Stimulated activated CD4-positive, alpha-beta T cell treated with anti-CD3 and anti-CD28 coated beads, TNF-alpha, amount 100 ng/mL, for 48 hours (primary cell): ENCODE measurements around the gene CDH3.

ENCODE experiments used
- DNase-seq, 3 donors: peaks; one replicate each; pipeline ENCODE4 v3.0.0-alpha.2; 2020; ENCODE audit warnings: low read depth in 3 of 3

Gene CDH3

GRCh38 chr16:68644715-68645493 is at the start of gene CDH3:
CDH3 (plus strand) TSS chr16:68645310; CDS start chr16:68645380, 70 bp downstream.
- peak in 1 of 3 donors; percentile 3 for DNase-seq

GRCh38 chr16:68596266-68596665 is 48.8 kb upstream of the CDH3 start:
- DNase-seq = no peak

GRCh38 chr16:68599586-68599985 is 45.5 kb upstream of the CDH3 start:
- DNase-seq = no peak

GRCh38 chr16:68605746-68606145 is 39.4 kb upstream of the CDH3 start:
- DNase-seq = no peak

- DNase-seq = no peak
Observed at GRCh38 chr16:68607443-68607842, 37.7 kb upstream of the CDH3 start.

GRCh38 chr16:68608330-68608729 is 36.8 kb upstream of the CDH3 start:
- DNase-seq = no peak

GRCh38 chr16:68612996-68613395 is 32.1 kb upstream of the CDH3 start:
- no peak for DNase-seq

- no peak for DNase-seq
Observed at GRCh38 chr16:68617734-68618133, 27.4 kb upstream of the CDH3 start.

- no peak for DNase-seq
Observed at GRCh38 chr16:68626557-68626956, 18.6 kb upstream of the CDH3 start.

GRCh38 chr16:68627951-68628425 is 17.1 kb upstream of the CDH3 start:
- DNase-seq = no peak

- DNase-seq = no peak
Observed at GRCh38 chr16:68629351-68629910, 15.7 kb upstream of the CDH3 start.

GRCh38 chr16:68636064-68636560 is 9.0 kb upstream of the CDH3 start:
- no peak for DNase-seq

- no peak for DNase-seq
Observed at GRCh38 chr16:68636818-68637217, 8.3 kb upstream of the CDH3 start.

GRCh38 chr16:68640972-68641371 is 4.1 kb upstream of the CDH3 start:
- no peak for DNase-seq

GRCh38 chr16:68642047-68642435 is 3.1 kb upstream of the CDH3 start:
- DNase-seq = no peak

GRCh38 chr16:68642436-68643101 is 2.5 kb upstream of the CDH3 start:
- no peak for DNase-seq

- no peak for DNase-seq
Observed at GRCh38 chr16:68643227-68643626, 1.9 kb upstream of the CDH3 start.

GRCh38 chr16:68643847-68644246 is 1.3 kb upstream of the CDH3 start:
- no peak for DNase-seq

- no peak for DNase-seq
Observed at GRCh38 chr16:68644296-68644695, 814 bp upstream of the CDH3 start.

- DNase-seq = no peak
Observed at GRCh38 chr16:68645494-68646388, 631 bp downstream of the CDH3 start.

GRCh38 chr16:68646953-68647659 is 2.0 kb downstream of the CDH3 start:
- no peak for DNase-seq
